H1 (cell line): ENCODE data around the gene P3H2. TPM values are rescaled to one million over a fixed set of nuclear protein-coding genes. Genes with fewer than 3 reads are reported as not detected.

Source experiments
- CTCF ChIA-PET: fragments of 300-600 bp; sonication (Branson Sonifier 250); formaldehyde crosslinking; loops from one replicate; lab custom pipeline; 2021; ENCODE audit not compliant: partially characterized antibody; lab: Charles Lee
- POLR2A ChIA-PET: fragments of 300-600 bp; sonication (Branson Sonifier 250); formaldehyde crosslinking; loops from one replicate; lab custom pipeline; 2021; ENCODE audit warnings: inconsistent platforms; ENCODE audit not compliant: partially characterized antibody; lab: Charles Lee
- DNase-seq, 2 experiments: peaks; one replicate each; pipeline versions ENCODE4 v3.0.0 to v3.0.0-alpha.2; 2010 to 2022; ENCODE audit warnings: low spot score in 2 of 2, low read depth in 1 of 2, mixed read lengths in 1 of 2
- FAIRE-seq: peaks from 2 replicates; lab custom pipeline; 2011; peaks lifted over from hg19 to GRCh38; lab: Jason Lieb, UNC
- H2AFZ ChIP-seq: 2 replicates; pipeline ENCODE4 v1.8.1; 2012; ENCODE audit warnings: low read length, inconsistent platforms
- H2AK5ac ChIP-seq: 2 replicates; pipeline ENCODE4 v1.6.1; 2013; ENCODE audit warnings: low read depth, low read length
- H2BK120ac ChIP-seq: replicated peaks from 2 replicates; pipeline ENCODE3; 2013; ENCODE audit warnings: low read depth, low read length, inconsistent platforms
- H2BK12ac ChIP-seq: 2 replicates; pipeline ENCODE4 v1.6.1; 2013; ENCODE audit warnings: low read depth, low read length
- H2BK15ac ChIP-seq: 2 replicates; pipeline ENCODE4 v1.6.1; 2013; ENCODE audit warnings: low read length
- H2BK20ac ChIP-seq: 2 replicates; pipeline ENCODE4 v1.6.1; 2013; ENCODE audit warnings: low read length
- H2BK5ac ChIP-seq: 2 replicates; pipeline ENCODE4 v1.6.1; 2013; ENCODE audit warnings: low read depth, low read length
- H3K14ac ChIP-seq: 2 replicates; pipeline ENCODE4 v1.6.1; 2013; ENCODE audit warnings: inconsistent platforms; ENCODE audit not compliant: insufficient read length
- H3K18ac ChIP-seq: 2 replicates; pipeline ENCODE4 v1.6.1; 2013; ENCODE audit warnings: low read length; ENCODE audit errors: extremely low read depth
- H3K23ac ChIP-seq: 2 replicates; pipeline ENCODE4 v1.6.1; 2013; ENCODE audit warnings: inconsistent platforms; ENCODE audit not compliant: insufficient read length
- H3K23me2 ChIP-seq: 2 replicates; pipeline ENCODE4 v1.6.1; 2013; ENCODE audit warnings: low read depth, low read length
- H3K27ac ChIP-seq: 2 replicates; pipeline ENCODE4 v1.6.1; 2011; ENCODE audit warnings: low read depth, low read length, inconsistent platforms
- H3K27me3 ChIP-seq, 4 experiments: replicated peaks in 1 of 4; 1 replicate in 1 of 4; 2 replicates in 3 of 4; pipeline versions ENCODE4 v1.6.1 to v1.8.1; 2011 to 2013; ENCODE audit warnings: low read length in 3 of 4, mild to moderate bottlenecking in 3 of 4, inconsistent platforms in 2 of 4, mixed read lengths in 2 of 4, moderate library complexity in 1 of 4; ENCODE audit not compliant: control insufficient read depth in 3 of 4, insufficient read depth in 3 of 4; ENCODE audit errors: extremely low read depth in 1 of 4
- H3K36me3 ChIP-seq, 4 experiments: 2 replicates each; pipeline versions ENCODE4 v1.6.1 to v1.8.1; 2011 to 2013; ENCODE audit warnings: mild to moderate bottlenecking in 4 of 4, low read length in 3 of 4, moderate library complexity in 2 of 4, control low read depth in 1 of 4, inconsistent platforms in 1 of 4; ENCODE audit not compliant: insufficient read depth in 4 of 4, control insufficient read depth in 2 of 4
- H3K4ac ChIP-seq: replicated peaks from 2 replicates; pipeline ENCODE3; 2013; ENCODE audit warnings: low read length, low read depth, mixed read lengths, inconsistent platforms; ENCODE audit not compliant: insufficient read length
- H3K4me1 ChIP-seq, 4 experiments: replicated peaks in 1 of 4; 1 replicate in 1 of 4; 2 replicates in 3 of 4; pipeline versions ENCODE4 v1.6.1 to v1.8.1; 2011 to 2013; ENCODE audit warnings: low read length in 3 of 4, inconsistent platforms in 2 of 4, mixed read lengths in 1 of 4; ENCODE audit not compliant: insufficient read depth in 4 of 4, control insufficient read depth in 3 of 4
- H3K4me2 ChIP-seq, 2 experiments: 2 replicates each; pipeline versions ENCODE4 v1.6.1 to v1.8.1; 2011 to 2013; ENCODE audit warnings: low read depth in 2 of 2, low read length in 2 of 2, control low read depth in 1 of 2, inconsistent platforms in 1 of 2, mild to moderate bottlenecking in 1 of 2; ENCODE audit not compliant: insufficient read depth in 1 of 2
- H3K4me3 ChIP-seq, 4 experiments: fragments of 200-600, 300-600 bp in 1 of 4; sonication (generic), shearing (Covaris generic), sonication (Bioruptor Twin) in 1 of 4; 2 replicates each; pipeline versions ENCODE4 v1.5.1 to v1.8.1; 2011 to 2016; ENCODE audit warnings: low read length in 4 of 4, low read depth in 3 of 4, control low read depth in 2 of 4, inconsistent platforms in 2 of 4, mild to moderate bottlenecking in 2 of 4, mixed read lengths in 1 of 4, moderate library complexity in 1 of 4; ENCODE audit not compliant: insufficient read depth in 2 of 4; ENCODE audit errors: extremely low read depth in 1 of 4
- H3K56ac ChIP-seq: replicated peaks from 2 replicates; pipeline ENCODE3; 2013; ENCODE audit warnings: low read depth, mild to moderate bottlenecking, mixed read lengths, low read length, inconsistent platforms; ENCODE audit not compliant: insufficient read length
- H3K79me1 ChIP-seq: 2 replicates; pipeline ENCODE4 v1.6.1; 2013; ENCODE audit warnings: low read depth, low read length, control low read depth
- H3K79me2 ChIP-seq, 2 experiments: 2 replicates each; pipeline versions ENCODE4 v1.6.1 to v1.8.1; 2012 to 2013; ENCODE audit warnings: low read length in 2 of 2, mild to moderate bottlenecking in 2 of 2, inconsistent platforms in 1 of 2; ENCODE audit not compliant: insufficient read depth in 2 of 2, control insufficient read depth in 1 of 2
- H3K9ac ChIP-seq, 4 experiments: replicated peaks in 1 of 4; 1 replicate in 1 of 4; 2 replicates in 3 of 4; pipeline versions ENCODE4 v1.6.1 to v1.8.1; 2011 to 2013; ENCODE audit warnings: low read depth in 3 of 4, low read length in 3 of 4, control low read depth in 2 of 4, mild to moderate bottlenecking in 2 of 4, moderate library complexity in 2 of 4, inconsistent platforms in 1 of 4; ENCODE audit errors: extremely low read depth in 1 of 4
- H3K9me3 ChIP-seq, 2 experiments: 2 replicates each; pipeline versions ENCODE4 v1.6.1 to v1.8.1; 2012 to 2013; ENCODE audit warnings: mild to moderate bottlenecking in 2 of 2, moderate library complexity in 2 of 2, control low read depth in 1 of 2, inconsistent platforms in 1 of 2, low read depth in 1 of 2, low read length in 1 of 2, mixed read lengths in 1 of 2; ENCODE audit not compliant: insufficient read depth in 2 of 2
- H4K20me1 ChIP-seq, 2 experiments: replicated peaks in 1 of 2; 2 replicates each; pipeline versions ENCODE3 to v1.8.1; 2011 to 2013; ENCODE audit warnings: inconsistent platforms in 2 of 2, low read length in 2 of 2, mild to moderate bottlenecking in 1 of 2; ENCODE audit not compliant: insufficient read depth in 2 of 2, control insufficient read depth in 1 of 2
- H4K5ac ChIP-seq: 2 replicates; pipeline ENCODE4 v1.6.1; 2013; ENCODE audit warnings: low read length, low read depth, mixed read lengths, inconsistent platforms; ENCODE audit not compliant: insufficient read length
- H4K8ac ChIP-seq: 2 replicates; pipeline ENCODE4 v1.8.0; 2013; ENCODE audit warnings: mild to moderate bottlenecking, moderate library complexity, low read length, inconsistent platforms; ENCODE audit not compliant: insufficient read depth; ENCODE audit errors: extremely low read depth
- H4K91ac ChIP-seq: replicated peaks from 2 replicates; pipeline ENCODE3; 2013; ENCODE audit warnings: low read length, mixed read lengths, inconsistent platforms; ENCODE audit not compliant: insufficient read length
- MAFK ChIP-seq: IDR thresholded peaks from 2 replicates; pipeline ENCODE4 v1.6.1; 2012; ENCODE audit warnings: low read depth, mild to moderate bottlenecking, improper control_type of control experiment, low read length
- NRF1 ChIP-seq: IDR thresholded peaks from 2 replicates; pipeline ENCODE4 v1.6.1; 2011; ENCODE audit warnings: mild to moderate bottlenecking, low read depth, low read length, improper control_type of control experiment
- RXRA ChIP-seq: IDR thresholded peaks from 2 replicates; pipeline ENCODE4 v1.6.1; 2011; ENCODE audit warnings: low read depth, mild to moderate bottlenecking, low read length, moderate library complexity; ENCODE audit not compliant: insufficient read depth
- SIN3A ChIP-seq, 2 experiments: IDR thresholded peaks in 1 of 2; conservative IDR thresholded peaks in 1 of 2; 2 replicates each; pipeline ENCODE4 v1.6.1; 2011 to 2012; ENCODE audit warnings: low read length in 2 of 2, improper control_type of control experiment in 1 of 2, low read depth in 1 of 2, mild to moderate bottlenecking in 1 of 2
- TEAD4 ChIP-seq: IDR thresholded peaks from 2 replicates; pipeline ENCODE4 v1.6.1; 2012; ENCODE audit warnings: low read depth, low read length, inconsistent platforms, mixed read lengths
- WGBS, 2 experiments: shearing (Covaris generic) in 1 of 2; methylation state at CpG; one replicate each; pipeline versions ENCODE4 v1.1.6 to v1.1.7; 2013 to 2015; ENCODE audit warnings: low lambda C conversion rate in 2 of 2, mixed read lengths in 2 of 2, inconsistent platforms in 1 of 2, low coverage in 1 of 2, missing lambda C conversion rate in 1 of 2; ENCODE audit not compliant: insufficient replicate concordance in 2 of 2, insufficient coverage in 1 of 2, insufficient read length in 1 of 2; ENCODE audit errors: extremely low coverage in 1 of 2, missing lambda C conversion rate in 1 of 2; 5-methylcytosine and 5-hydroxymethylcytosine counted together
- polyA plus RNA-seq, 7 experiments: library from polyadenylated mRNA; depleted of rRNA in 3 of 7; stranded (reverse) in 5 of 7; unstranded in 2 of 7; fragments of >200 nt in 5 of 7; fragments of 200-250 nt in 2 of 7; gene quantifications; 1 replicate in 5 of 7; 2 replicates in 1 of 7; 4 replicates in 1 of 7; pipeline versions ENCODE4 v1.2.1 to v1.2.3, GENCODE V29; 2011 to 2013; ENCODE audit warnings: missing spikeins in 2 of 7, mixed read lengths in 2 of 7
- total RNA-seq: library from RNA; stranded (reverse); fragmentation: NEBNext Ultra II Directional; extraction: Animal tissue kit (Norgen Biotek cat#: 25700); gene quantifications from 2 replicates; pipeline ENCODE4 v1.2.1, GENCODE V29; 2021

The P3H2 gene
- total and polyA plus RNA-seq, 2 of the 8 experiments (the other 6 are each of a cell fraction or from before 2014, with no cell fraction given): 40.5 to 60.4 TPM

DNA sequence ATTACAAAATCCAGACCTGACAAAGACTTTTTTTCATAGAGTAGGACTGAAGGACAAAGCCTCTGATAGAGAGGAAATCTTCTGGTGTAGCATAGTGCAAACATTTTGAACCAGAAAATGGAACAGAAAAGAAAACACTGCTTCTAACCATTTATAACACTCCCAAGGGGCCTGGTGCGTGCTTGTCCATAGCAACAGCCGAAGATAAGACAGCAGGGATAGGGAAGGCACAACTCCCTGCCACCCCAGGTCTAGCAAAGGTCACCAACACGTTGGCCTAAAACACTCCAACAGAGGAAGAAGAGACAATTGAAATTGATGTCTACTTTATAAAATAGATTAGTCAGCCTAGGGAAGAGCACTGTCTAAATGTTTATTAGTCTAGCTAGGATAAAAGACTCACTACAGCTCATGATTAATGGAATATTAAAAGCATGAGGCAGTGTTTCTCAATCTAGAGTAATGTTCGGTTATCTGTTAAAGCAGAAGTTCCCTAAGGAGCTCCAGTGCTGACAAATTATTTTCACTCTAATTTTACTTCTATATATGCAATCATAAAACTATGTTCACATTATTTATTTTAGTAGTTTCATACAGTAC is 145.2 kb downstream of the P3H2 start:
- H3K27me3 ChIP-seq: no peaks in the 10 kb centered on the region
- TF ChIP-seq MAFK: no peak
- TF ChIP-seq RXRA: no peak
- TF ChIP-seq TEAD4: no peak
- TF ChIP-seq NRF1: no peak
- no peak for TF ChIP-seq SIN3A (conservative IDR thresholded peaks at IDR 0.05 in 1 of 2, IDR thresholded peaks at IDR 0.05 in 1 of 2; ENCODE audit: low read depth in 1 of 2, low read length in 2 of 2)
- TF ChIP-seq, all 59 proteins: peak for 0
- DNase-seq (no peak), FAIRE-seq (no peak)
- CTCF ChIA-PET: interaction anchor here (0.9 to 2.1 kb wide), 3 partner anchors 8 to 34 kb away, joined by 3 to 6 read pairs (median 5); no protein-coding TSS in a partner anchor
- H3K56ac ChIP-seq: no peak overlapping the region
- H2BK5ac ChIP-seq: no peak overlapping the region
- no peak overlapping the region for H3K4ac ChIP-seq
- H4K91ac ChIP-seq: no peak overlapping the region
- no peak overlapping the region for H4K8ac ChIP-seq
- POLR2A ChIA-PET: no interaction called here
- no peak overlapping the region for H3K4me2 ChIP-seq
- peaks cover 0 to 42% (median 21%) of the 10 kb centered on the region in 4 experiments; a peak in 7 of 8 replicates for H3K36me3 ChIP-seq
- H3K9ac ChIP-seq: no peak overlapping the region
- H3K23ac ChIP-seq: no peak overlapping the region
- no peaks in the 10 kb centered on the region for H3K79me2 ChIP-seq
- WGBS, 2 experiments: 88% methylated on average over 4 of the region's 4 CpGs; no CpG with 5 or more reads in 1 of the 2 experiments
- H2BK120ac ChIP-seq: no peak overlapping the region
- H3K23me2 ChIP-seq: no peaks in the 10 kb centered on the region
- H2BK20ac ChIP-seq: no peak overlapping the region
- no peaks in the 10 kb centered on the region for H3K79me1 ChIP-seq
- H4K5ac ChIP-seq: no peak overlapping the region
- H2BK15ac ChIP-seq: no peak overlapping the region
- no peak overlapping the region for H3K4me3 ChIP-seq
- no peak overlapping the region for H2BK12ac ChIP-seq
- H3K9me3 ChIP-seq: no peaks in the 10 kb centered on the region
- no peak overlapping the region for H3K18ac ChIP-seq
- H3K14ac ChIP-seq: no peak overlapping the region
- H2AK5ac ChIP-seq: no peak overlapping the region
- no peak overlapping the region for H2AFZ ChIP-seq
- no peaks in the 10 kb centered on the region for H4K20me1 ChIP-seq
- no peaks in the 10 kb centered on the region for H3K4me1 ChIP-seq
- H3K27ac ChIP-seq: no peak overlapping the region
